Measurements from ENCODE around the gene ACBD6. TPM values are rescaled to one million over a fixed set of nuclear protein-coding genes. Genes with fewer than 3 reads are reported as not detected.

Gene ACBD6
- total RNA-seq, 1 donor from 2014 or later: 80.5 TPM

DNA sequence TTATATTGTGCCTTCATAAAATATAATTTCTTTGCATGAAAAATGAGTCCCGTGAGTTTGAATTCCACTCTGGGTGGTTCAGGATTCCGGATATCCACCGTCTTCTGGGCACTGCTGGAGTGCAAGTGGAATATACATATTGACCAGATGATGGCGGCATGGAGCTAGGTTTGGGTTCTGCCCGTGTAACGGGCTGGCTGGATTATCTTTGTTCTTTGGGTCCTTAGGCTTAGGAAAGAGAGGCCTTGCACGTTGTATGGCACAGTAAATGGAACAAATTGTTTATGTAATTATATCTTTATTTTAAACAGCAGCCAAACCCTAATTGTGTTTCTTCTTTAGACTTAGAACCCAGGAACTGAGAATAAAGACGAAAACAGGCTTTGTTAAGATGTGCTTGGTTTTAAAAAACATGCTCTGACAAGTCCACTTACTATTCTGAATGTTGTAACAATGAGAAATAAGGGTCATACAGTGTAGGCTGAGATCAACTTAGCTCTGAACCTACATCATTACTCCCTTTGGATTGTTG, 13.5 kb upstream of the ACBD6 start:
- peaks cover 9% of the 10 kb centered on the region for H3K9me3 Mint-ChIP-seq
- TF ChIP-seq, protein P1, sequence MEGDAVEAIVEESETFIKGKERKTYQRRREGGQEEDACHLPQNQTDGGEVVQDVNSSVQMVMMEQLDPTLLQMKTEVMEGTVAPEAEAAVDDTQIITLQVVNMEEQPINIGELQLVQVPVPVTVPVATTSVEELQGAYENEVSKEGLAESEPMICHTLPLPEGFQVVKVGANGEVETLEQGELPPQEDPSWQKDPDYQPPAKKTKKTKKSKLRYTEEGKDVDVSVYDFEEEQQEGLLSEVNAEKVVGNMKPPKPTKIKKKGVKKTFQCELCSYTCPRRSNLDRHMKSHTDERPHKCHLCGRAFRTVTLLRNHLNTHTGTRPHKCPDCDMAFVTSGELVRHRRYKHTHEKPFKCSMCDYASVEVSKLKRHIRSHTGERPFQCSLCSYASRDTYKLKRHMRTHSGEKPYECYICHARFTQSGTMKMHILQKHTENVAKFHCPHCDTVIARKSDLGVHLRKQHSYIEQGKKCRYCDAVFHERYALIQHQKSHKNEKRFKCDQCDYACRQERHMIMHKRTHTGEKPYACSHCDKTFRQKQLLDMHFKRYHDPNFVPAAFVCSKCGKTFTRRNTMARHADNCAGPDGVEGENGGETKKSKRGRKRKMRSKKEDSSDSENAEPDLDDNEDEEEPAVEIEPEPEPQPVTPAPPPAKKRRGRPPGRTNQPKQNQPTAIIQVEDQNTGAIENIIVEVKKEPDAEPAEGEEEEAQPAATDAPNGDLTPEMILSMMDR (IDR thresholded peaks at IDR 0.05; ENCODE audit: unreplicated experiment): peak; percentile 76
- peak overlapping the region; percentile 72 for H3K27ac Mint-ChIP-seq
- peaks cover 27% of the 10 kb centered on the region for H3K4me1 Mint-ChIP-seq
- H3K36me3 Mint-ChIP-seq: no peaks in the 10 kb centered on the region
- H3K27me3 Mint-ChIP-seq (ENCODE audit: low read depth): no peaks in the 10 kb centered on the region
- no peak overlapping the region for H3K4me3 Mint-ChIP-seq
- peak; percentile 30 to 65 for DNase-seq (ENCODE audit: low spot score in 2 of 2, unreplicated experiment in 2 of 2)

DNA sequence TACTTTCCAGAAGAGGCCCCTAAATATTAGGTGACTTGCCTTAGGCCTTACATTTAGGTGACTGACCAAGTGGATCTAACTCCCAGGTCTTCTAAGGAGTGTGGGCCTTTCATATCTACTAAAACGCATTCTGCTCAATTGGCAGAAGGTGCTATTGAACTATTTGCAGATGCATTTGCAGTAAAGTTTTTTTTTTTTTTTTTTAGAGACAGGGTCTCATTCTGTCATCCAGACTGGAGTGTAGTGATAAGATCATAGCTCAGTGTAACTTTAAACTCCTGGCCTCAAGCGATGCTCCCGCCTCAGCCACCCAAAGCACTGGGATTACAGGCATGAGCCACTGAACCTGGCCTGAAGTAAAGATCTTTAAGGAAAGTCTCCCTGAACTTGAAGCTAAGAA, 13.0 kb upstream of the ACBD6 start:
- TF ChIP-seq, protein P1 (IDR thresholded peaks at IDR 0.05; ENCODE audit: unreplicated experiment): no peak
- Mint-ChIP-seq H3K4me3 (no peak overlapping the region), H3K36me3 (no peaks in the 10 kb centered on the region), H3K27me3 (ENCODE audit: low read depth) (no peaks in the 10 kb centered on the region), H3K27ac (peak overlapping the region; percentile 55), H3K9me3 (peaks cover 15% of the 10 kb centered on the region), H3K4me1 (peaks cover 21% of the 10 kb centered on the region)
- no peak for DNase-seq (ENCODE audit: low spot score in 2 of 2, unreplicated experiment in 2 of 2)

DNA sequence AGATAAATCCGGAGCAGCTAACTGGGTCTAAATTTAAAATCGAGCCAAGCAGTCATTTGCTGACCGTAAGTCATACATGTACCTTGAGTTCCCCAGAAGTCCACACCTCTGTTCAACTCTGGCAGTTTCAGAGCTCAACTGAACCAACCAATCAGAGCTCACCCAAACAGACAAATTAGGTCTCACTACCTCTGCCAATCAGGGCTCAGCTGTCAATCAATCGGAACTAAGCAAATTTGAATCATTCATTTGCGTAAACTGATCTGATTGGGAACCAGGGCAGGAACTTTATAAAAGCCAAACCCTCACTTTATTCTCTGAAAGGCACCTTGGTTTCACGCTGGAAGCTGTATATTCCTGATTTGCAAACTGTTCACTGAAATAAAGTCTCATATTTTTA, 11.2 kb upstream of the ACBD6 start:
- H3K4me3 Mint-ChIP-seq: no peak overlapping the region
- no peaks in the 10 kb centered on the region for H3K36me3 Mint-ChIP-seq
- H3K27ac Mint-ChIP-seq: no peak overlapping the region
- H3K27me3 Mint-ChIP-seq (ENCODE audit: low read depth): no peaks in the 10 kb centered on the region
- H3K4me1 Mint-ChIP-seq: peaks cover 12% of the 10 kb centered on the region
- H3K9me3 Mint-ChIP-seq: peaks cover 24% of the 10 kb centered on the region
- no peak for DNase-seq (ENCODE audit: low spot score in 2 of 2, unreplicated experiment in 2 of 2)
- TF ChIP-seq, protein P1 (IDR thresholded peaks at IDR 0.05; ENCODE audit: unreplicated experiment): no peak

GRCh38 chr1:180510882-180511281, 8.5 kb upstream of the ACBD6 start:
- H3K4me1 Mint-ChIP-seq: peaks cover 10% of the 10 kb centered on the region
- no peaks in the 10 kb centered on the region for H3K36me3 Mint-ChIP-seq
- H3K27me3 Mint-ChIP-seq (ENCODE audit: low read depth): no peaks in the 10 kb centered on the region
- TF ChIP-seq, protein P1 (IDR thresholded peaks at IDR 0.05; ENCODE audit: unreplicated experiment): no peak
- H3K27ac Mint-ChIP-seq: no peak overlapping the region
- no peak overlapping the region for H3K4me3 Mint-ChIP-seq
- H3K9me3 Mint-ChIP-seq: peaks cover 27% of the 10 kb centered on the region
- no peak for DNase-seq (ENCODE audit: low spot score in 2 of 2, unreplicated experiment in 2 of 2)

DNA sequence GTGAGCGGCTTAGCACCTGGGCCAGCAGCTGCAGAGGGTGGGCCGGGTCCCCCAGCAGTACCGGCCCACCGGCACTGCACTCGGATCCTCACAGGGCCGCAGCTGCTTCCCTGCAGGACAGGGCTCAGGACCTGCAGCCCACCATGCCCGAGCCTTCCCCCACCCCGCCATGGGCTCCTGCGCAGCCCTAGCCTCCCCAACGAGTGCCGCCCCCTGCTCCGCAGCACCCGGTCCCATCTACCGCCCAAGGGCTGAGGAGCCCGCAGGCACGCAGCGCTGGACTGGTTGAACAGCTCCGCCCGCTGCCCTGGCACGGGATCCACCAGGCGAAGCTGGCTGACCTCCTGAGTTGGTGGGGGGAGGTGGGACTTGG, 6.3 kb upstream of the ACBD6 start:
- H3K4me3 Mint-ChIP-seq: no peak overlapping the region
- no peaks in the 10 kb centered on the region for H3K36me3 Mint-ChIP-seq
- TF ChIP-seq, protein P1 (IDR thresholded peaks at IDR 0.05; ENCODE audit: unreplicated experiment): no peak
- H3K9me3 Mint-ChIP-seq: peaks cover 27% of the 10 kb centered on the region
- H3K4me1 Mint-ChIP-seq: peaks cover 11% of the 10 kb centered on the region
- no peak for DNase-seq (ENCODE audit: low spot score in 2 of 2, unreplicated experiment in 2 of 2)
- H3K27me3 Mint-ChIP-seq (ENCODE audit: low read depth): no peaks in the 10 kb centered on the region
- H3K27ac Mint-ChIP-seq: no peak overlapping the region
